ENCODE results near the gene TP53AIP1.

Gene TP53AIP1

DNA sequence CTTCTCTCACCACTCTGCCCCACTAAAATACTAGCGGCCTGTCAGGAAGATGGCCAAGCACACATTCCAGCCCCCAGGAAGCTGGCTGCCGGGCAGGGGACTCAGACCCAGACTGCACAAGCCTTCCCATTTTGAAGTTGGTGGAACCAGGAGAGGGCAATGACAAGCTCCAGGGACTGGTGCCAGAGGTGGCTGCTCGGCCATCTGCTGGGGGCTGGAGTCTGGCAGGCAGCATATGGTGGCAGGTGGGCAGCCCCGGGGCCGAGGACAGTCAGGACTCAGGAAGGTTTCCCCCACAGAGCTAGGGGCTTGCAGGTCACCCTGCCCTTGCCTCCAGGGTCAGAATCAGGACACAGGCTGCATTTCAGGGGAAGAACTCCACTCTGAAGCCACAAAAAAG is 28.9 kb downstream of the TP53AIP1 start:
- FAIRE-seq (no peak), DNase-seq (ENCODE audit: insufficient read length, low spot score) (no peak)
- TF ChIP-seq CTCF (IDR thresholded peaks at IDR 0.05; ENCODE audit: insufficient read depth, missing control alignments), result no peak

- DNase-seq (ENCODE audit: insufficient read length, low spot score) (no peak), FAIRE-seq (no peak)
- no peak for TF ChIP-seq CTCF (IDR thresholded peaks at IDR 0.05; ENCODE audit: insufficient read depth, missing control alignments)
Measured at GRCh38 chr11:128911701-128912100, 31.0 kb downstream of the TP53AIP1 start.

DNA sequence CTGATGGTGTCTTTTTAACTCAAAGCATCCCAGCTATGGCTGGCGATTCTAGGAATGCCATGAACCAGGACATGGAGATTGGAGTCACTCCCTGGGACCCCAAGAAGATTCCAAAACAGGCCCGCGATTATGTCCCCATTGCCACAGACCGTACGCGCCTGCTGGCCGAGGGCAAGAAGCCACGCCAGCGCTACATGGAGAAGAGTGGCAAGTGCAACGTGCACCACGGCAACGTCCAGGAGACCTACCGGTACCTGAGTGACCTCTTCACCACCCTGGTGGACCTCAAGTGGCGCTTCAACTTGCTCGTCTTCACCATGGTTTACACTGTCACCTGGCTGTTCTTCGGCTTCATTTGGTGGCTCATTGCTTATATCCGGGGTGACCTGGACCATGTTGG is 31.4 kb downstream of the TP53AIP1 start:
- no peak for FAIRE-seq
- no peak for DNase-seq (ENCODE audit: insufficient read length, low spot score)
- TF ChIP-seq CTCF (IDR thresholded peaks at IDR 0.05; ENCODE audit: insufficient read depth, missing control alignments), result no peak

DNA sequence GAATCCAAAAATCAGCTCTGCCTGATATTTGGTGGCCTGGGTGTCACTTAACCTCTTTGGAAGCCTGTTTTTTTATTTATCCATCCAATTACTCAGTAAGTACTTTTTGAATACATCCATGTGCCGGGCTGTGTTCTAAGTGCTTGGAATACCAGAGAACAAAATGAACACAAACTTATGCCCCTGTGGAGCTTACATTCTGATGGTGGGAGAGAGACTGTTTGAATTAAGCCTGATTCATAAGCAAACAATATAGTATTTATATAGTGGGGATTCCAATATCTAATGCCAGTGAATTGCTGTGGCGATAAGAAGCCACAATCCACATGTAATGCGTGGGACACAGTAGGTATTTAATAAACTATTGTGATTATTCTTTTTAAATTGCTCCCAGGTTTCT is 32.1 kb downstream of the TP53AIP1 start:
- DNase-seq (ENCODE audit: insufficient read length, low spot score) (no peak), FAIRE-seq (no peak)
- no peak for TF ChIP-seq CTCF (IDR thresholded peaks at IDR 0.05; ENCODE audit: insufficient read depth, missing control alignments)

DNA sequence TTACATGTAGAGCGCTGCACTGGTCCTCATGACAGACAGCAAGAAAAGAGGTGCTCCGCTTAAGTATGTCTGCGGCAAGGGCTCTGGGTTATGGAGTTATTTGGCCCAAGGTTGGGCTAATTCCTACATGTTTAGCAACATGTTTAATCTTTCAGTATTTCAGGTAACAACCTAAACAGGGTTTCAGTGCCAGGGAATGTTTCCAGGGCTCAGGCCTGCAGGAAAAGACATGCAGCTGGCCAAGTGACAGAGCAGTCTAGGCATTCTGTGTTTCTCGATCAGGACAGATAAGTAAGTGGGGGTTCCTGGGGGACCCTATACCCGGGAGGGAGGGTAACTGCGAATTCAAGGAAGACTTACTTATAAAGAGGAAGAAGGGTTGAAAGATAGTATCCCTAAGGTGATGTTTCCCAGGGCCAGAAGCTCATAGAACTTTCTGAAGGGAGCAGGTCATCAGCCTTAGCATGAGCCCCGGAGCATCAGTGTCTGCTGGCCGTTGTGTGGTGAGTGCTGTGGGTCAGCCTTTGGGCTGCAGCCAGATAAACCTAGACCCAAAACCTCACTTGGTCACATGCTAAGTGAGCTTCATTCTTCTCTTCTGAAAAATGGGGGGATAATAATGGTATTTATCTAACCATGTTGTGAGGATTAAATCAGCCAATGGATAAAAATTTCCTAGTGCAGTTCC is 33.1 kb downstream of the TP53AIP1 start:
- TF ChIP-seq CTCF (IDR thresholded peaks at IDR 0.05; ENCODE audit: insufficient read depth, missing control alignments), result no peak
- no peak for DNase-seq (ENCODE audit: insufficient read length, low spot score)
- no peak for FAIRE-seq

DNA sequence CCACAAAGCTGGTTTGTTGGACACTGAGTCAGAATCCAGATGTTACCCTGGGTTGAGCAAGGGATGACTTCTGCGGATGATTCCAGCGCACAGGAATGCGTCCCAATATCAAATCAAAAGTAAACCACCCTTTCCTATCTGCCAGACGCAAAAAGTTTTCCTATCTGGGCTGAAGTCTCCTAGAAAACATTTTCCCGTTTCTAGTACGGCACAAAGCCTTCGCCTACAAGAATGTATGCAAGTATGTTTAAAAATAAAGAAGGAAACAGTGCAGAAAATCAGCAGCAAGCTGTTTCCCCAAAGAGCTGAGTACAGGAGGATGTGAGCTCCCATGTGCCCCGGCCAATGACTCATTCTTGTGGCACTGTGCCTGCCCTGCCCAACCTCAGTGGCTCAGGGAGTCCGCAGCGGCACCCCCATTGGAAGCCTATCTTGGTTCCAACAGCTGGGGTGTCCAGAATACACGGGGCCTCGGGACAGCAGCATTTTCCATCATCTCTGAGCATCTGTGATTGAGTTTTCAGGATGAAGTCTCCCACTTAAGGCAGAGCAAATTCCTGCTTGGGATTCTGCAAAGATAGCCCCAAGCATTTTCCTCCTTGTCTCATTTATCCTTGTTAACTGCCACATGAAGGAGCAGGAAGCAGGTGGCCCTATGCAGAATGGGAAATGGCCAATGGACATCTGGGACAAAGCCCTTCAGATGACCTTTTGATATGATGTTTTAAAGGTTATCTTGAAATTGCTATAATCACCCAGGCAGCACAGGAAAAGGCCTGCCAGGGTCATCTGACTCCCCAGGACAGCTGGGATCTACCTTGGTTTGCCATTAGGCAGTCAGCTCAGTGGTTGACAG is 34.1 kb downstream of the TP53AIP1 start:
- FAIRE-seq (no peak), DNase-seq (ENCODE audit: insufficient read length, low spot score) (no peak)
- no peak for TF ChIP-seq CTCF (IDR thresholded peaks at IDR 0.05; ENCODE audit: insufficient read depth, missing control alignments)

GRCh38 chr11:128907585-128907984 is 35.1 kb downstream of the TP53AIP1 start:
- TF ChIP-seq CTCF (IDR thresholded peaks at IDR 0.05; ENCODE audit: insufficient read depth, missing control alignments), result no peak
- DNase-seq (ENCODE audit: insufficient read length, low spot score) (no peak), FAIRE-seq (no peak)
